Stimulated activated CD8-positive, alpha-beta memory T cell treated with anti-CD3 and anti-CD28 coated beads, Interleukin-15, amount 100 ng/mL, for 48 hours (primary cell): ENCODE measurements around the gene TRIP6.
"Not testable (repeated sequence)": the region's sequence is repeated elsewhere in the genome, so short reads cannot be mapped to it uniquely, and the experiment has no call there.

Experiments used
- DNase-seq, 2 donors: peaks; one replicate each; pipeline ENCODE4 v3.0.0-alpha.2; 2020; ENCODE audit warnings: low read depth in 2 of 2

TRIP6 gene

GRCh38 chr7:100919335-100919734 is 52.1 kb downstream of the TRIP6 start:
- DNase-seq, result not testable (repeated sequence)

GRCh38 chr7:100919779-100920437 is 52.7 kb downstream of the TRIP6 start:
- not testable (repeated sequence) for DNase-seq

- DNase-seq, result no peak
Observed at GRCh38 chr7:100921039-100921438, 53.9 kb downstream of the TRIP6 start.
